Measurements from ENCODE around the gene LURAP1L.

LURAP1L gene

GRCh38 chr9:12777121-12778022, 2.6 kb downstream of the LURAP1L start:
- no peak for DNase-seq

- DNase-seq, result no peak
Observed at GRCh38 chr9:12778389-12778788, 3.6 kb downstream of the LURAP1L start.

- no peak for DNase-seq
Observed at GRCh38 chr9:12781226-12781733, 6.5 kb downstream of the LURAP1L start.

GRCh38 chr9:12783767-12784460, 9.1 kb downstream of the LURAP1L start:
- DNase-seq, result no peak

- no peak for DNase-seq
Observed at GRCh38 chr9:12784461-12785259, 9.8 kb downstream of the LURAP1L start.

GRCh38 chr9:12785260-12785770, 10.5 kb downstream of the LURAP1L start:
- DNase-seq, result no peak

- DNase-seq, result no peak
Observed at GRCh38 chr9:12785941-12786340, 11.1 kb downstream of the LURAP1L start.

- no peak for DNase-seq
Observed at GRCh38 chr9:12790001-12790400, 15.2 kb downstream of the LURAP1L start.

- no peak for DNase-seq
Observed at GRCh38 chr9:12790883-12791282, 16.1 kb downstream of the LURAP1L start.

- no peak for DNase-seq
Observed at GRCh38 chr9:12794101-12794799, 19.4 kb downstream of the LURAP1L start.

- no peak for DNase-seq
Observed at GRCh38 chr9:12796601-12797000, 21.8 kb downstream of the LURAP1L start.

- DNase-seq, result no peak
Observed at GRCh38 chr9:12797037-12797436, 22.2 kb downstream of the LURAP1L start.

- DNase-seq, result no peak
Observed at GRCh38 chr9:12798066-12798770, 23.4 kb downstream of the LURAP1L start.

- no peak for DNase-seq
Observed at GRCh38 chr9:12801187-12801586, 26.4 kb downstream of the LURAP1L start.

- DNase-seq, result no peak
Observed at GRCh38 chr9:12801663-12802062, 26.8 kb downstream of the LURAP1L start.

- DNase-seq, result no peak
Observed at GRCh38 chr9:12802093-12802492, 27.3 kb downstream of the LURAP1L start.

- DNase-seq, result no peak
Observed at GRCh38 chr9:12808569-12808968, 33.7 kb downstream of the LURAP1L start.

- no peak for DNase-seq
Observed at GRCh38 chr9:12809720-12810119, 34.9 kb downstream of the LURAP1L start.

- no peak for DNase-seq
Observed at GRCh38 chr9:12811935-12812334, 37.1 kb downstream of the LURAP1L start.

GRCh38 chr9:12812710-12813109, 37.9 kb downstream of the LURAP1L start:
- no peak for DNase-seq

- DNase-seq, result no peak
Observed at GRCh38 chr9:12813533-12813932, 38.7 kb downstream of the LURAP1L start.
